NCI-H345 treated with DMSO at 0.1 percent for 48 hours (cell line): ENCODE data around the gene C10orf90.

Experiments used
- DNase-seq: peaks from one replicate; lab custom pipeline; 2025; ENCODE audit not compliant: unreplicated experiment; lab: John Stamatoyannopoulos, UW

Gene C10orf90

DNA sequence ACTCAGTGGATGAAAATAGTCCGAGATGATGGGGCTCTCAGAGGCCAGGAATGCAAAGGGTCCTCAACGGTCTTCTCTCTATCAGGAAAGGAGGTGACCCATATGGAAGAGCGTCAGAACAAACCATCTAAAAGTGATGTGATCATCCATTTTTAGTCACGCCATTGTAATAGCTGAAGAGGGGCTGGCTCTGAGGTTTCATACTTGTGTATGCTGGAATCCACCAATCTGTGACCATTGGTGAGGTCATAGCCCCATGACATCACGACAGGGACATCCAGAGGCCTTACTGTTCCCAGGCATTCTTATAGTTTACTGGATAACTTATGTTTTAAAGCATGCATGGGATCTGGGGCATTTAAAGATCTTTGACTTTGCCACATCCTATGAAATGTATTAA is 83.6 kb downstream of the C10orf90 start:
- no peak for DNase-seq

DNA sequence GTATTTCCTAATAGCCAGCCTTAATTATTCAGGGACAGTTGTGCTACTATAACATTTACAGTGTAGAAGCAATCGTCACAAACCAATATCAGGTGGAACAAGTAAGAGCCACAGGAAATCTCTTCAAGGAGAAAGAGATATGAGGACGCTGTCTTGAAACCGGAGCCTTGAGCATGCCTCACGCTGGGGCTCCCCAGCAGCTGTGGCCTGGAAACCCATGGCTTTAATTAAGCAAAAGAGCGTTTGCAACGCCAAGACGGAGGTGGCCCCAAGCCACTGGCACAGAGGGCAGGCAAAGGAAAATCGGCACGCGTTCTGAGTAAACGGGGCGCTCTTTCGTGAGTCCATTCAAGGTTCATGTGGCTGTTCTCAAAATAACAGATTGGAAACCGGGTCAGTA is 84.4 kb downstream of the C10orf90 start:
- DNase-seq: no peak

- DNase-seq: no peak
Measured at GRCh38 chr10:126585249-126586017, 85.1 kb downstream of the C10orf90 start.

- DNase-seq: no peak
Measured at GRCh38 chr10:126584836-126585235, 85.7 kb downstream of the C10orf90 start.

DNA sequence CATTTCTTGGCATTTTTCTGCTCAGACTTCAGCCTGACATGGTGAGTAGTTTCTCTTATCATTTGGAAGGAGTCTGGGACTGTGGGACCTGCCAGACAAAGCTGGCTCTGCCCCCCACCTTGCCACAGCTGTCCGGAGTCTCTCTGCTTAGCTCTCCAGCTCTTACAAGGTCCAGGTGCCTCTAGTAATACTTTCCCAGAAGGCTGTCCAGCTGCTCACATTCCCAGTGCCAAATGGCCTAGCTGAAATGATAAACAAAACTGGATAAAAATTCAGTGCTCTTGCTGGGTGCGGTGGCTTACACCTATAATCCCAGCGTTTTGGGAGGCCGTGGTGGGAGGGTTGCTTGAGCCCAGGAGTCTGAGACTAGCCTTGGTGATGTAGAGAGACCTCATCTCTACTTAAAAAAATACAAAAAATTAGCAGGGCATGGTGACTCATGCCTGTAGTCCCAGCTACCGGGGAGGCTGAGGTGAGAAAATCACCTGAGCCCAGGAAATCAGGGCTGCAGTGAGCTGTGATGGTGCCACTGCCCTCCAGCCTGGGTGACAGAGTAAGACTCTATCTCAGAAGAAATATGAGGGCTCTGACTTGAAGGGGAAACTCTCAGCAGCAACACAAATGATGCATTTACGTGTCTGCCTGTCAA is 86.8 kb downstream of the C10orf90 start:
- no peak for DNase-seq

DNA sequence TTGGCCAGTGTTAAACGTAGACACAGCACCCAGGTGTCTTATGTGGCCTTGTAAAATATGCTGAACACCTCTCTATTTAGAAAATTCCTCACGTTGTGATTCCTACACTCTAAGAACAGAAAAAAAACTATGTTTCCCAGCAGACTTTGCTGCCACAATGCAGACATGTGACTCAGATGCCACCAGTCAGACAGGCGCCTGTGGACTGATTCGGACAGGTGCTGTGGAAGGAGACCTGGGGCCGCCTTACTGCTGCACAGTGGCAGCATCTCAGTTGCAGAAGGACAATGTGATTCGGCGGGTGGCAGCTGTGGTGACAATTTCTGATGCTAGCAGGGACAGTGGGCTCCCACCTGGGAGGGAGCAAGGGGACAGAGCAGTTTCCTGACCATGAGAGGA is 88.8 kb downstream of the C10orf90 start:
- no peak for DNase-seq

DNA sequence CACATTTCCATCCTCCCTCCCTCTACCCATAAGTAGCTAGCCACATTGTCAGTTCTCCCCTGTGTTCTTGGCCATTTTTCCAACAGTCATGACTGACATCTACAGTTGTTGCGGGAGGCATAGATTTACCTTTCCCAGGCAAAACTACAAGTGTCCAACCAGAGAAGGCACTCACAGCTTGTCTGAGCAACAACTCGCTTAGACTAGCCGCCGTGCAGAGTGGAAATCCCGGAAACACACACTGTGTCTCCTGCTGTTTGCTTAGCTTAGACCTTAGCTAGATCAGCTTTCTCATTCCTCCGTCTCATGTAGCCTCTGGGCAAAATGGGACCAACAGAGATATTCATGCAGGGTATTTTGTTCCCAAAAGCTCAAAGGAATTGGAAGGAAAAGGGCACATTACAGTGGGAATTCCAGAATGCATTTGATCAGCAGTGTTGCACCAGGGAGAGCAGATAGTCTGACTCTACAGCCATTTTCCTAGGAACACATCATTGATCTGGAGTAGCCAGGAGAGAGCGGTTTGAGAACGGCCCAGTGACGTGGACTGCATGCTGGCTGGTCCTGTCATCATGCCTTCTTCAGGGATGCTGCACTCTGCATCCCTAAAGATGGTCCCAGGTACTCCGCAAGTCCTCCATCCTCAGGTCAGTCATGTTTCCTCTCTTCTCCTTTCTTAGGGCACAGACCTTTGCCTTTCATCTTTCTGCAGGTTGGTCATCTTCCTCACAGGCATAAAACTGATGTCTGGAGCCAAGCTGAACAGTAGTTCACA is 89.4 kb downstream of the C10orf90 start:
- no peak for DNase-seq

GRCh38 chr10:126576336-126576735 is 94.2 kb downstream of the C10orf90 start:
- DNase-seq: no peak

- DNase-seq: no peak
Measured at GRCh38 chr10:126570621-126571602, 99.6 kb downstream of the C10orf90 start.

- DNase-seq: no peak
Measured at GRCh38 chr10:126570245-126570570, 100.3 kb downstream of the C10orf90 start.

DNA sequence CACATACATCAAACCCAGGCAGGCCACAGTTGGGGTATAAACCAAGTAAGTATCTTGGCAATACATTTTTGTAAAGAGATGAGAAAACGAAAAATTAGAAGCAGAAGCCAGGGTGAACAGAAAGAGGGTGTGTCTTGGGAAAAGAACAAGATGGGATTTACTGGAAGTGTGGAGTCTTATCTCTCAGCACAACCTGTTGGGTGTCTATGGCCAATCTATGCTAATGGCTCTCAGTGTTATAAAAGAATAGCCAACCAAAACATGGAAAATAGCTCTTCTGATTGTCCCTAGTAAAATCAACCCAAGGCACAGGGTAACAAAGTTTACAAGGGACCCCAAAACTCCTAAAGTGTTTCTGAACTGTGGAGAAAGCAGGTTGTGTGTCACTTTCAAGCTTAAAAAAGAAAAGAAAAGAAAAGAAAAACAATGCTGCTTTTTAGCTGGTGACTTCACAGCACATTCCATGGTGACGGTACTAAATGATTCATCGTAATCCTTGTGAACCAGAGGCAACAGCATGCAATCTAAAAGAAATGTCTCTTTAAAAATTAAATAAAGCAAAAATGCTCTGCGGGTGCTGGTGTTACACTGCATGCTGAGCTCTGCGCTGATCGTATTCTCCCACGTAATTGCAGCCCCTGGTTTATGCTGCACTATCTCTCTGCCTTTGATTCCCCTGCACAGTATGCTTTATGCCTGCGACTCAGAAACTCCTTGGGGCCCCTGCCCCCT is 100.8 kb downstream of the C10orf90 start:
- no peak for DNase-seq

GRCh38 chr10:126568809-126569385 is 101.6 kb downstream of the C10orf90 start:
- DNase-seq: no peak

GRCh38 chr10:126565871-126566270 is 104.6 kb downstream of the C10orf90 start:
- no peak for DNase-seq

DNA sequence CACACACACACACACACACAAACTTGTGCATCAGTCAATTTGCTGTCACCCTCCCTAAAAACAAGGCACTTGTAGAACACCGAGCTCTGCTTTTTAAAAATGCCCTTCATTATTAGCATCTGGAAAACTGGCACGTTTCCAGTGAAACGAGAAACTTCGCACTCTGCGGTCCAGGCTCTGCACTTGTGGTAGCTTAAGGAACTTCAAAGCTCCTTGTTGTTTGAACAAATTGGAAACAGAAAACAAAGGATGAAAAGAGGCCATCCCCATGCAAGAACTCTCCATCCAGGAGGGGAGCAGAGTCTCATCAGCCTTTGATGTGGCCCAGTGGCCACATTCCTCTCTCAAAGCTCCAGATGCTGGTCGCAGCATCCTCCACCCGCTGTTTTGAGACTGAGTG is 105.1 kb downstream of the C10orf90 start:
- DNase-seq: no peak

DNA sequence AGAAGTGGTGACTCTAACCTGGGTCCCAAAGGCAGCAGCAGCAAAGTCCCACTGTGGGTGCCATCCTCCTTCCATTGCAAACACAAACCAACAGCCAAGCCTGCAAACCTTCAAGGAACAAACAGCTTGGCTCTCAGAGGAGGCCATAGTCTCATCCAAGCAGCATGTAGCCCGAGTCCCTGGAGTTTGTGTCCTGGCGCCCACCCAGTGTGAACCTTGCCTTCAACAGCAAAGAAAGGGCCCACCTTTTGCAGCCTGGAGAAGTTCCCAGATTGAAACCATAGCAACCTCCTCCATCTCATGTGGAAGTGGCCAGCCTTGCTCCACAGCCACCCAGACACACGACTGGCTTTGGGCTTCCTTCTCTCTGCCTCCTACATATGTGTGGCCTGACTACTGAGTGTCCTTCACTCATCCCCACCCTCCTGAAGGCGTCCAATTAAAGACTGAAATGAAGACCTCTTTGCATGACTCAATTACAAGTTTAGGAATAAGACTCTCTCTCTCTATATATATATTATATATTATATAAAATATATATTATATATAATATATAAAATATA is 106.1 kb downstream of the C10orf90 start:
- DNase-seq: no peak

DNA sequence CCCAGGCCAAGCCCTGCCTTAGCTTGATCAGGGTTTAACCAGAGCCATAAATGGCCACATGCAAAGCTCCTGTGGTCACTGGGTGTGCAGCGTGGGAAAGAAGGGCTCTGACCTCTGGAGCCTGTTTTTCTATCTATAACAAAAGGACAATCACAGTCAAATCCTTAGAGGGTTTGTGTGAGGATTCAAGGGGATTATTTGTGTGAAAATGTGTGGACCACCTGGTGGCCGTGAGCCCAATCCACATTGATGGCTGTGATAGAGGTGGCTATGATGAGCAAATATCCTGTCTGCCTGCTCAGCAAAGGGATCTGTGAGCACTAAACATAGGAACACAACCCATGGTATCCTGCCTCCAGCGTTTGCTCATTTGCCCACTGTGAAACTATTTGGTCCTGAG is 107.1 kb downstream of the C10orf90 start:
- DNase-seq: no peak

DNA sequence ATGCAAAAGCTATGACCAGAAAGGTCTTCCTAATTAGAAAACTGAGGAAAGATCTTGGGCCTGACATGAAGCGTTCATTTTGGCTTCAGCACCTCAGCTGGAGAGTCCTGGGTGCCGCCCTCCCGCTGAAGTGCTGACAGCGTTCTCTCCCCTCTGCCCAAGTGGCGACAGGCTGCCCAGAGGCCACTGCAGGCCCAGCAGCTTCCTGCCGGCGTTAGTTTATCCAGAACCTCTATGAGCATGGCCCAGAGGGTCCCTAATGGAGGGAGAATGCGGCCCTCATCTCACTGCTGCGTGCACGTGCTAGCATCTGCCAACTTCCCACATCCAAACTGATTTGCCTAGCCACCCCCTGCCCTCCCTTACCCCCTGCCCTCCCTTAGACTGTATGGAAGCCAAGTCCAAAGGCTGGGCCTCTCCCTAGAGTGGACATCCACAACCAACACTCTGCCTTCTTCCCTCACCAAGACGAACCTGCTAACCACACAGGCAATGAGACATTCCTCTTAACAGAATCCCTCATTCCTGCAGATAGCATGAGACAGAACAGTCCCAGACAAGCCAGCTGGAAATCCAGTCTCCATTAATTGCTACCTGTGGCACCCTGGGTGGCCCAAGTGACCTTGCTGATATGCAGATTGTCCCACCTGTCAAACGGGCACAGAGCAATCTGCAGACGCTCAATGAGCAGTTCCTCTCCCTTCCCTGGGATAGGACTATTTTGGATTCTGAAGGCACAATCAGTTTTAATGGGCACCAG is 108.4 kb downstream of the C10orf90 start:
- DNase-seq: no peak

DNA sequence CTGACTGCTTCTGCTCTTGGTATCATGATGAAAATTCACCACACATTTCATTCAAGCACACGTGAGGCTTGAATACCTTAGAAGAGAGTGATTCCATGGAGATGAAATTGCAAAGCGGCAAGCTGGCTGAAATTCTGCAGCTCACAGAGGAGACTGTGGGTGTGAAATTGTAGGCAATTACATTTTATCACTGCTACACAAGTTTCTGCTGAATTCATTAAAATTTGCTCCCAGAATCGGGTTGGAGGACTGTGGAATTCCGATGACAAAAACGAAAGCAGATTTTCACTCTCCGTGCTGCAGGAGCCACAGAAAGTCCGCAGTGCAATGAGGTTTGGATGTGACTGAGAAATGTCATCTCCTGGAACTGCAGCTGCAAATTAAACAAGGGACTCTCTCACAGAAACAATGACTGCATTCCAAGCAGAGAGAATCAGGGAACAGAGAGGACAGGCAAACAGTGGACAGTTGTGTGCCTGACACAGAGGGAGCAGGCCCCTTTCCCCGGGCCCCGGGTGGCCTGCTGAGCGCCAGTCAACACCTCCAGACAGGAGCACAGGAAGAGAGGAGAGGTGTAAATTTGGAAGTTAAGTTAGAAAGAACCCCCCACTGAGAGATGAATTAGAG is 109.1 kb downstream of the C10orf90 start:
- DNase-seq: no peak
